ENCODE measurements around the gene METTL21A. TPM values are rescaled to one million over a fixed set of nuclear protein-coding genes. Genes with fewer than 3 reads are reported as not detected.

METTL21A gene
- total RNA-seq, 1 experiment from 2014 or later, result 20.9 TPM

DNA sequence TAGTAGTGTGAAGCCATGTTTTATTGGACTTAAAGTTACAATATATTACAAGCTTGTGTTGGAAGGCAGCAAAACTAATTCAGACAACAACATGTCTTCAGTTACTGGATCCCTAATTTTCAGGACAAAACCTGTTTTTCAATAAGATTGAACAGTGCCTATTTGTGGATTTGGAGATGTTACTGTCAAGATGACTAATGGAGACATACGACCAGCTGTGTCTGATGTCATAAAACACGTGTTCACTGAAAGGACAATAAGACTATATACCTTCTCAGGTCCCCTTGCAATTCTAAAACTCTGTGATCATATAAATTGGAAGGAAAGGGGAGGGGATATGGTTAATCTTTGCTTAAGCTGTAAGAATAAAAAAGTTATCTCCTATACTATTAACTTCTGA is 21.7 kb downstream of the METTL21A start:
- Histone ChIP-seq H3K4me1 (ENCODE audit: control insufficient read depth, insufficient read depth, low read length) (no peaks in the 10 kb centered on the region), H3K36me3 (ENCODE audit: control insufficient read depth, insufficient read depth, low read length) (no peaks in the 10 kb centered on the region), H3K27me3 (ENCODE audit: control insufficient read depth, insufficient read depth, low read length) (no peaks in the 10 kb centered on the region), H3K27ac (ENCODE audit: low read length) (no peak overlapping the region), H3K9me3 (ENCODE audit: control insufficient read depth, insufficient read depth, low read depth, low read length) (no peaks in the 10 kb centered on the region), H3K4me3 (ENCODE audit: low read depth in 2 of 2, low read length in 2 of 2) (no peak overlapping the region)
- intact Hi-C loops (cut with micrococcal nuclease; ENCODE audit: unreplicated experiment), result no loop called here
- TF ChIP-seq SIN3A (IDR thresholded peaks at IDR 0.05; ENCODE audit: borderline replicate concordance, insufficient read depth, low read depth, low read length) (no peak), TCF7L2 (IDR thresholded peaks at IDR 0.05; ENCODE audit: low read depth, low read length) (no peak), POLR2AphosphoS5 (IDR thresholded peaks at IDR 0.05; ENCODE audit: low read depth, low read length) (no peak)
- TF ChIP-seq, protein P1, sequence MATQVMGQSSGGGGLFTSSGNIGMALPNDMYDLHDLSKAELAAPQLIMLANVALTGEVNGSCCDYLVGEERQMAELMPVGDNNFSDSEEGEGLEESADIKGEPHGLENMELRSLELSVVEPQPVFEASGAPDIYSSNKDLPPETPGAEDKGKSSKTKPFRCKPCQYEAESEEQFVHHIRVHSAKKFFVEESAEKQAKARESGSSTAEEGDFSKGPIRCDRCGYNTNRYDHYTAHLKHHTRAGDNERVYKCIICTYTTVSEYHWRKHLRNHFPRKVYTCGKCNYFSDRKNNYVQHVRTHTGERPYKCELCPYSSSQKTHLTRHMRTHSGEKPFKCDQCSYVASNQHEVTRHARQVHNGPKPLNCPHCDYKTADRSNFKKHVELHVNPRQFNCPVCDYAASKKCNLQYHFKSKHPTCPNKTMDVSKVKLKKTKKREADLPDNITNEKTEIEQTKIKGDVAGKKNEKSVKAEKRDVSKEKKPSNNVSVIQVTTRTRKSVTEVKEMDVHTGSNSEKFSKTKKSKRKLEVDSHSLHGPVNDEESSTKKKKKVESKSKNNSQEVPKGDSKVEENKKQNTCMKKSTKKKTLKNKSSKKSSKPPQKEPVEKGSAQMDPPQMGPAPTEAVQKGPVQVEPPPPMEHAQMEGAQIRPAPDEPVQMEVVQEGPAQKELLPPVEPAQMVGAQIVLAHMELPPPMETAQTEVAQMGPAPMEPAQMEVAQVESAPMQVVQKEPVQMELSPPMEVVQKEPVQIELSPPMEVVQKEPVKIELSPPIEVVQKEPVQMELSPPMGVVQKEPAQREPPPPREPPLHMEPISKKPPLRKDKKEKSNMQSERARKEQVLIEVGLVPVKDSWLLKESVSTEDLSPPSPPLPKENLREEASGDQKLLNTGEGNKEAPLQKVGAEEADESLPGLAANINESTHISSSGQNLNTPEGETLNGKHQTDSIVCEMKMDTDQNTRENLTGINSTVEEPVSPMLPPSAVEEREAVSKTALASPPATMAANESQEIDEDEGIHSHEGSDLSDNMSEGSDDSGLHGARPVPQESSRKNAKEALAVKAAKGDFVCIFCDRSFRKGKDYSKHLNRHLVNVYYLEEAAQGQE (IDR thresholded peaks at IDR 0.05; ENCODE audit: insufficient read depth in 1 of 2, low read depth in 2 of 2, low read length in 1 of 2), result no peak
- TF ChIP-seq, protein P2, sequence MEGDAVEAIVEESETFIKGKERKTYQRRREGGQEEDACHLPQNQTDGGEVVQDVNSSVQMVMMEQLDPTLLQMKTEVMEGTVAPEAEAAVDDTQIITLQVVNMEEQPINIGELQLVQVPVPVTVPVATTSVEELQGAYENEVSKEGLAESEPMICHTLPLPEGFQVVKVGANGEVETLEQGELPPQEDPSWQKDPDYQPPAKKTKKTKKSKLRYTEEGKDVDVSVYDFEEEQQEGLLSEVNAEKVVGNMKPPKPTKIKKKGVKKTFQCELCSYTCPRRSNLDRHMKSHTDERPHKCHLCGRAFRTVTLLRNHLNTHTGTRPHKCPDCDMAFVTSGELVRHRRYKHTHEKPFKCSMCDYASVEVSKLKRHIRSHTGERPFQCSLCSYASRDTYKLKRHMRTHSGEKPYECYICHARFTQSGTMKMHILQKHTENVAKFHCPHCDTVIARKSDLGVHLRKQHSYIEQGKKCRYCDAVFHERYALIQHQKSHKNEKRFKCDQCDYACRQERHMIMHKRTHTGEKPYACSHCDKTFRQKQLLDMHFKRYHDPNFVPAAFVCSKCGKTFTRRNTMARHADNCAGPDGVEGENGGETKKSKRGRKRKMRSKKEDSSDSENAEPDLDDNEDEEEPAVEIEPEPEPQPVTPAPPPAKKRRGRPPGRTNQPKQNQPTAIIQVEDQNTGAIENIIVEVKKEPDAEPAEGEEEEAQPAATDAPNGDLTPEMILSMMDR (IDR thresholded peaks at IDR 0.05), result no peak
- ATAC-seq, result no peak
- no TSS peak for BruUV-seq (replicated peaks)
- in situ Hi-C loops (cut with HindIII; ENCODE audit: low pct_unique_long_range_greater_than_20kb, low sequenced_read_pairs), result no loop called here
- DNase-seq (ENCODE audit: low read depth, low spot score), result no peak
- CTCF ChIA-PET, result no interaction called here
- POLR2A ChIA-PET, result no interaction called here

DNA sequence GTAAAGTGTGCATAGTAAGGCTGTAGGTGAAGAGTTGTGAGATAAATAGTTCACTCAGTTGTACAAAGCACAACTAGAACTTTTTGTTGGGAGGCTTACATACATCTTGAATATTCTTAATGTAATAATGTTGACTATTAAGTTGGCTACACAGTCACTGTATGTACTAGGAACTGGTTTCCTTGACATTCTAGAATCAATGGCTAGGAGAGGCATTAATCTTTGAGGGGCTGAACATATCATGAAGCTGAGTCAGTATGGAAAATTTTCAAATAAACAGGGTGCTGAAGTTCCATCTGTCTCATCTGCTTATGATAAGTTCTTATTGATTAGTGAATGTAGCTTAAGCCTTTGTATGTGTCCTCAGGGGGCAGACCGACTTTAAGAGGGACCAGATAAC is 23.4 kb downstream of the METTL21A start:
- ChIA-PET POLR2A (no interaction called here), CTCF (no interaction called here)
- TF ChIP-seq, protein P2 (IDR thresholded peaks at IDR 0.05), result no peak
- TF ChIP-seq TCF7L2 (IDR thresholded peaks at IDR 0.05; ENCODE audit: low read depth, low read length), result no peak
- no peak for TF ChIP-seq POLR2AphosphoS5 (IDR thresholded peaks at IDR 0.05; ENCODE audit: low read depth, low read length)
- TF ChIP-seq SIN3A (IDR thresholded peaks at IDR 0.05; ENCODE audit: borderline replicate concordance, insufficient read depth, low read depth, low read length), result no peak
- TF ChIP-seq, protein P1 (IDR thresholded peaks at IDR 0.05; ENCODE audit: insufficient read depth in 1 of 2, low read depth in 2 of 2, low read length in 1 of 2), result no peak
- Histone ChIP-seq H3K27ac (ENCODE audit: low read length) (no peak overlapping the region), H3K27me3 (ENCODE audit: control insufficient read depth, insufficient read depth, low read length) (no peaks in the 10 kb centered on the region), H3K36me3 (ENCODE audit: control insufficient read depth, insufficient read depth, low read length) (no peaks in the 10 kb centered on the region), H3K9me3 (ENCODE audit: control insufficient read depth, insufficient read depth, low read depth, low read length) (no peaks in the 10 kb centered on the region), H3K4me1 (ENCODE audit: control insufficient read depth, insufficient read depth, low read length) (no peaks in the 10 kb centered on the region), H3K4me3 (ENCODE audit: low read depth in 2 of 2, low read length in 2 of 2) (no peak overlapping the region)
- DNase-seq (ENCODE audit: low read depth, low spot score) (no peak), ATAC-seq (no peak)
- BruUV-seq (replicated peaks), result no TSS peak
- in situ Hi-C loops (cut with HindIII; ENCODE audit: low pct_unique_long_range_greater_than_20kb, low sequenced_read_pairs), result no loop called here
- intact Hi-C loops (cut with micrococcal nuclease; ENCODE audit: unreplicated experiment), result no loop called here
